GM12878 (cell line): ENCODE measurements around the gene CENPP. TPM values are rescaled to one million over a fixed set of nuclear protein-coding genes. Genes with fewer than 3 reads are reported as not detected.
A peak's percentile ranks its signal among the peaks of the same experiment; 100 is the strongest.

Source experiments
- ATAC-seq: fragments of 200-7000 bp; cut with Tn5 transposase; 3 replicates; pipeline ENCODE4 v1.9.1; 2020; ENCODE audit warnings: mild to moderate bottlenecking, moderate library complexity
- BruUV-seq: library from RNA; stranded (reverse); fragments of 400-500 nt; replicated peaks from 2 replicates; lab custom pipeline; 2021; lab: Mats Ljungman, UMichigan
- CTCF ChIA-PET: fragments of 300-600 bp; sonication (Branson Sonifier 250); formaldehyde crosslinking; extraction: SDS; loops from one replicate; lab custom pipeline; 2021; ENCODE audit warnings: inconsistent platforms; lab: Yijun Ruan, JAX
- POLR2A ChIA-PET: fragments of 350-600 bp; formaldehyde crosslinking; extraction: SDS; loops from one replicate; lab custom pipeline; 2021; ENCODE audit warnings: inconsistent platforms; lab: Charles Lee
- RAD21 ChIA-PET: fragments of 300-600 bp; sonication (Branson Sonifier 250); formaldehyde crosslinking; loops from one replicate; lab custom pipeline; 2023; ENCODE audit warnings: antibody characterized with exemption; ENCODE audit not compliant: unreplicated experiment; lab: Charles Lee
- SMC1A ChIA-PET: fragments of 300-600 bp; sonication (Branson Sonifier 250); formaldehyde crosslinking; loops from one replicate; lab custom pipeline; 2023; ENCODE audit not compliant: unreplicated experiment, uncharacterized antibody; lab: Charles Lee
- DNase-seq: peaks from one replicate; pipeline ENCODE4 v3.0.0-alpha.2; 2011; ENCODE audit warnings: low read depth, low spot score
- FAIRE-seq: peaks from 3 replicates; lab custom pipeline; 2011; peaks lifted over from hg19 to GRCh38; lab: Jason Lieb, UNC
- H2AFZ ChIP-seq: 2 replicates; pipeline ENCODE4 v1.6.0; 2011; ENCODE audit warnings: low read depth, low read length, control low read depth; ENCODE audit not compliant: control insufficient read depth
- H3K27ac ChIP-seq: 2 replicates; pipeline ENCODE4 v1.5.1; 2011; ENCODE audit warnings: control low read depth; ENCODE audit not compliant: control insufficient read depth, insufficient read depth
- H3K27me3 ChIP-seq, 2 experiments: replicated peaks in 1 of 2; 2 replicates each; pipeline versions ENCODE4 v1.6.0 to v1.6.1; 2011; ENCODE audit warnings: low read length in 1 of 2; ENCODE audit not compliant: control insufficient read depth in 2 of 2, insufficient read depth in 2 of 2
- H3K36me3 ChIP-seq, 2 experiments: 2 replicates each; pipeline ENCODE4 v1.5.1; 2011; ENCODE audit warnings: low read length in 1 of 2; ENCODE audit not compliant: control insufficient read depth in 2 of 2, insufficient read depth in 2 of 2
- H3K4me1 ChIP-seq: 2 replicates; pipeline ENCODE4 v1.6.1; 2011; ENCODE audit warnings: mild to moderate bottlenecking, low read length, moderate library complexity, mixed read lengths; ENCODE audit not compliant: control insufficient read depth, insufficient read depth
- H3K4me2 ChIP-seq: 2 replicates; pipeline ENCODE4 v1.6.0; 2011; ENCODE audit warnings: control low read depth; ENCODE audit not compliant: control insufficient read depth, insufficient read depth
- H3K4me3 ChIP-seq: fragments of 200-600 bp; sonication (generic); 2 replicates; pipeline ENCODE4 v1.5.1; 2016
- H3K79me2 ChIP-seq: 2 replicates; pipeline ENCODE4 v1.6.0; 2011; ENCODE audit warnings: low read length; ENCODE audit not compliant: control insufficient read depth, insufficient read depth
- H3K9ac ChIP-seq: 2 replicates; pipeline ENCODE4 v1.8.0; 2011; ENCODE audit warnings: low read length, control low read depth, mixed read lengths; ENCODE audit not compliant: control insufficient read depth, insufficient read depth
- H3K9me3 ChIP-seq: replicated peaks from 3 replicates; pipeline ENCODE4 v1.5.1; 2011; ENCODE audit warnings: mild to moderate bottlenecking, low read length; ENCODE audit not compliant: control insufficient read depth, insufficient read depth
- H4K20me1 ChIP-seq: 2 replicates; pipeline ENCODE4 v1.6.0; 2011; ENCODE audit not compliant: control insufficient read depth, insufficient read depth
- BCL3 ChIP-seq: IDR thresholded peaks from 2 replicates; pipeline ENCODE4 v1.6.1; 2011; ENCODE audit warnings: borderline replicate concordance, low read depth, mild to moderate bottlenecking, moderate library complexity, low read length; ENCODE audit not compliant: insufficient read depth, poor library complexity, severe bottlenecking
- DPF2 ChIP-seq: fragments of 450-650 bp; IDR thresholded peaks from 2 replicates; pipeline ENCODE4 v1.6.1; 2017; ENCODE audit warnings: mild to moderate bottlenecking
- ESRRA ChIP-seq: IDR thresholded peaks from 2 replicates; pipeline ENCODE4 v1.6.1; 2012; ENCODE audit warnings: mild to moderate bottlenecking, low read length, improper control_type of control experiment
- IKZF1 ChIP-seq: fragments of 450-650 bp; conservative IDR thresholded peaks from 2 replicates; pipeline ENCODE4 v1.6.1; 2017; ENCODE audit warnings: antibody characterized with exemption, mild to moderate bottlenecking
- KLF5 ChIP-seq: fragments of 450-650 bp; IDR thresholded peaks from 2 replicates; pipeline ENCODE4 v1.6.1; 2014; ENCODE audit warnings: mild to moderate bottlenecking; ENCODE audit not compliant: partially characterized antibody
- MYB ChIP-seq: fragments of 150-350 bp; IDR thresholded peaks from 2 replicates; pipeline ENCODE4 v1.6.1; 2014; ENCODE audit warnings: mild to moderate bottlenecking, low read depth, low read length, borderline replicate concordance
- POLR2A ChIP-seq: IDR thresholded peaks from 2 replicates; pipeline ENCODE4 v1.6.1; 2011; ENCODE audit warnings: low read depth, mild to moderate bottlenecking, low read length
- whole genome bisulfite sequencing: methylation state at CpG from one replicate; pipeline ENCODE4 v1.1.6; 2016; ENCODE audit warnings: low lambda C conversion rate; ENCODE audit not compliant: insufficient replicate concordance, insufficient coverage; ENCODE audit errors: missing lambda C conversion rate; 5-methylcytosine and 5-hydroxymethylcytosine counted together
- in situ Hi-C: fragments of 300-500 bp; cut with MboI; formaldehyde crosslinking; loops from 9 replicates; pipeline ENCODE4 v1.14.3; 2018; ENCODE audit warnings: mixed read lengths
- intact Hi-C: fragments of 100-400 bp; cut with micrococcal nuclease; formaldehyde crosslinking; loops from one replicate; pipeline ENCODE4 v1.14.2; 2022; ENCODE audit not compliant: unreplicated experiment
- polyA plus RNA-seq, 11 experiments: library from polyadenylated mRNA; depleted of rRNA in 4 of 11; unstranded in 6 of 11; stranded (reverse) in 5 of 11; fragments of >200 nt; fragmentation: Nextera tagmentation in 4 of 11; fragmentation: Illumina TruSeq in 1 of 11; extraction: Ambion mirVana in 4 of 11; extraction: Trizol in 1 of 11; gene quantifications; 1 replicate in 1 of 11; 2 replicates in 10 of 11; pipeline versions ENCODE4 v1.2.1 to v1.2.3, GENCODE V29; 2011 to 2016; ENCODE audit warnings: inconsistent platforms in 2 of 11, missing spikeins in 2 of 11, low read depth in 1 of 11
- total RNA-seq, 4 experiments: library from RNA; depleted of rRNA in 3 of 4; stranded (reverse); fragments of >200 nt in 3 of 4; fragmentation: Illumina TruSeq in 1 of 4; extraction: Trizol in 1 of 4; gene quantifications; 2 replicates each; pipeline versions ENCODE4 v1.2.1 to v1.2.3, GENCODE V29; 2013 to 2021
- TF ChIP-seq, protein P1 (sequence below): fragments of 450-650 bp; IDR thresholded peaks from 2 replicates; pipeline ENCODE4 v1.6.1; 2016; ENCODE audit warnings: mild to moderate bottlenecking
- TF ChIP-seq, protein P2 (sequence below): fragments of 450-650 bp; IDR thresholded peaks from 2 replicates; pipeline ENCODE4 v1.6.1; 2014; ENCODE audit warnings: mild to moderate bottlenecking
- TF ChIP-seq, protein P3 (sequence below): fragments of 450-650 bp; IDR thresholded peaks from 2 replicates; pipeline ENCODE4 v1.6.1; 2016; ENCODE audit warnings: mild to moderate bottlenecking

CENPP gene
- total and polyA plus RNA-seq, 10 of the 15 experiments (the other 5 are each of a cell fraction or from before 2014, with no cell fraction given) = 9.4 to 31.4 (median 19.8) TPM

DNA sequence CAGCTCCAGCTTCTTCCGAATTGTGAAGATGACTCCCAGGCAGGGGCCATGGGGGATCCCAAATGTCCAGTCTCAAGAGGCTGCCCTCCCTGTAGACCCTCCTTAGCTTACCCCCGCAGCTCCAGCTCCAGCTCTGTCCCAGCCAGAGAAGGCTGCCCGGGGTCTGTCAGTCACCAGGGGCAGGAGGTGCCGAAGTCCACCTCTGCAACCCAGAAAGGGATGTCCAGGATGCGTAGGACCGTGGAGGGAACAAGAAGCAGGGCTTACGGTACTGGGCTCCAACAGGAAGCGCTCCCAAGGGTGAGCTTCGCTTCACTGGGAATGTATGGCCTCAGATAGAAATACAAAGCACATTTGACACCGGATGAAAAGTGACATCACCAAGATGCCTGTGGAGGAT lies 338.2 kb downstream of the CENPP start:
- Histone ChIP-seq H3K4me3 (no peak overlapping the region), H3K4me2 (no peak overlapping the region), H2AFZ (no peak overlapping the region), H3K27me3 (no peaks in the 10 kb centered on the region), H4K20me1 (peaks cover 8% of the 10 kb centered on the region; the same call in 1 of the 2 replicates), H3K27ac (no peak overlapping the region), H3K4me1 (peaks cover 24% of the 10 kb centered on the region), H3K9ac (no peak overlapping the region), H3K79me2 (peaks cover 50% of the 10 kb centered on the region), H3K9me3 (no peaks in the 10 kb centered on the region; the same call in 2 of the 3 replicates), H3K36me3 (peaks cover 2 to 27% of the 10 kb centered on the region in 2 experiments; a peak in 3 of 4 replicates)
- ChIA-PET POLR2A (no interaction called here), RAD21 (no interaction called here), CTCF (interaction anchor here (0.7 to 1.0 kb wide), 2 partner anchors 53 to 523 kb away, joined by 3 read pairs; no protein-coding TSS in a partner anchor), SMC1A (no interaction called here)
- DNase-seq (no peak), FAIRE-seq (no peak), ATAC-seq (no peak)
- WGBS = 94% methylated on average over 10 of the region's 10 CpGs
- in situ Hi-C loops (no loop called here), intact Hi-C loops (no loop called here)
- TF ChIP-seq DPF2 (no peak), BCL3 (no peak), IKZF1 (no peak)
- no TSS peak for BruUV-seq

GRCh38 chr9:92664394-92665152 lies 338.8 kb downstream of the CENPP start:
- Histone ChIP-seq H3K27me3 (no peaks in the 10 kb centered on the region), H4K20me1 (peaks cover 8% of the 10 kb centered on the region; the same call in 1 of the 2 replicates), H3K79me2 (peaks cover 56% of the 10 kb centered on the region), H3K36me3 (peaks cover 2 to 27% of the 10 kb centered on the region in 2 experiments; a peak in 3 of 4 replicates), H3K9ac (no peak overlapping the region), H3K4me1 (peaks cover 24% of the 10 kb centered on the region), H3K27ac (peak overlapping the region; percentile 20), H3K9me3 (no peaks in the 10 kb centered on the region; the same call in 2 of the 3 replicates), H3K4me2 (peak overlapping the region; percentile 51), H2AFZ (no peak overlapping the region), H3K4me3 (peak overlapping the region; percentile 38)
- CTCF ChIA-PET = interaction anchor here (1.4 to 1.8 kb wide), 2 partner anchors 42 to 527 kb away, joined by 3 to 4 read pairs; no protein-coding TSS in a partner anchor
- FAIRE-seq = no peak
- no peak for DNase-seq
- in situ Hi-C loops = no loop called here
- RAD21 ChIA-PET = no interaction called here
- BruUV-seq = no TSS peak
- peak; percentile 61 for ATAC-seq
- WGBS = 56% methylated on average over 13 of the region's 13 CpGs
- SMC1A ChIA-PET = interaction anchor here (0.7 to 0.9 kb wide), 2 partner anchors 30 to 172 kb away, joined by 3 read pairs; no protein-coding TSS in a partner anchor
- intact Hi-C loops = loop anchor here (5.0 kb wide), 1 partner anchor 43 kb away; no protein-coding TSS in a partner anchor
- POLR2A ChIA-PET = no interaction called here
- TF ChIP-seq POLR2A (no peak), ESRRA (no peak), MYB (no peak), KLF5 (no peak)
- TF ChIP-seq, protein P1, sequence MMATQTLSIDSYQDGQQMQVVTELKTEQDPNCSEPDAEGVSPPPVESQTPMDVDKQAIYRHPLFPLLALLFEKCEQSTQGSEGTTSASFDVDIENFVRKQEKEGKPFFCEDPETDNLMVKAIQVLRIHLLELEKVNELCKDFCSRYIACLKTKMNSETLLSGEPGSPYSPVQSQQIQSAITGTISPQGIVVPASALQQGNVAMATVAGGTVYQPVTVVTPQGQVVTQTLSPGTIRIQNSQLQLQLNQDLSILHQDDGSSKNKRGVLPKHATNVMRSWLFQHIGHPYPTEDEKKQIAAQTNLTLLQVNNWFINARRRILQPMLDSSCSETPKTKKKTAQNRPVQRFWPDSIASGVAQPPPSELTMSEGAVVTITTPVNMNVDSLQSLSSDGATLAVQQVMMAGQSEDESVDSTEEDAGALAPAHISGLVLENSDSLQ = no peak
- TF ChIP-seq, protein P2, sequence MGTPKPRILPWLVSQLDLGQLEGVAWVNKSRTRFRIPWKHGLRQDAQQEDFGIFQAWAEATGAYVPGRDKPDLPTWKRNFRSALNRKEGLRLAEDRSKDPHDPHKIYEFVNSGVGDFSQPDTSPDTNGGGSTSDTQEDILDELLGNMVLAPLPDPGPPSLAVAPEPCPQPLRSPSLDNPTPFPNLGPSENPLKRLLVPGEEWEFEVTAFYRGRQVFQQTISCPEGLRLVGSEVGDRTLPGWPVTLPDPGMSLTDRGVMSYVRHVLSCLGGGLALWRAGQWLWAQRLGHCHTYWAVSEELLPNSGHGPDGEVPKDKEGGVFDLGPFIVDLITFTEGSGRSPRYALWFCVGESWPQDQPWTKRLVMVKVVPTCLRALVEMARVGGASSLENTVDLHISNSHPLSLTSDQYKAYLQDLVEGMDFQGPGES = no peak
- TF ChIP-seq, protein P3, sequence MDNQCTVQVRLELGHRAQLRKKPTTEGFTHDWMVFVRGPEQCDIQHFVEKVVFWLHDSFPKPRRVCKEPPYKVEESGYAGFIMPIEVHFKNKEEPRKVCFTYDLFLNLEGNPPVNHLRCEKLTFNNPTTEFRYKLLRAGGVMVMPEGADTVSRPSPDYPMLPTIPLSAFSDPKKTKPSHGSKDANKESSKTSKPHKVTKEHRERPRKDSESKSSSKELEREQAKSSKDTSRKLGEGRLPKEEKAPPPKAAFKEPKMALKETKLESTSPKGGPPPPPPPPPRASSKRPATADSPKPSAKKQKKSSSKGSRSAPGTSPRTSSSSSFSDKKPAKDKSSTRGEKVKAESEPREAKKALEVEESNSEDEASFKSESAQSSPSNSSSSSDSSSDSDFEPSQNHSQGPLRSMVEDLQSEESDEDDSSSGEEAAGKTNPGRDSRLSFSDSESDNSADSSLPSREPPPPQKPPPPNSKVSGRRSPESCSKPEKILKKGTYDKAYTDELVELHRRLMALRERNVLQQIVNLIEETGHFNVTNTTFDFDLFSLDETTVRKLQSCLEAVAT = peak; percentile 64; the same call in 1 of the 2 replicates
